SK-N-SH (cell line): ENCODE results near the gene FRK. TPM values are rescaled to one million over a fixed set of nuclear protein-coding genes. Genes with fewer than 3 reads are reported as not detected.
"Not testable (repeated sequence)": the region's sequence is repeated elsewhere in the genome, so short reads cannot be mapped to it uniquely, and the experiment has no call there.

Experiments used
- CTCF ChIA-PET: fragments of 300-600, 350-600 bp; formaldehyde crosslinking; extraction: SDS; loops from one replicate; lab custom pipeline; 2021; lab: Yijun Ruan, JAX
- POLR2A ChIA-PET: fragments of 350-600 bp; sonication (Branson Sonifier 250); formaldehyde crosslinking; extraction: SDS; loops from one replicate; lab custom pipeline; 2020; ENCODE audit warnings: antibody characterized with exemption, inconsistent platforms; lab: Yijun Ruan, JAX
- DNase-seq: peaks from one replicate; pipeline ENCODE4 v3.0.0; 2012
- H2AFZ ChIP-seq: fragments of 200-600 bp; sonication (generic); 2 replicates; pipeline ENCODE4 v1.8.1; 2016; ENCODE audit warnings: antibody characterized with exemption, mild to moderate bottlenecking, low read depth
- H3F3A ChIP-seq: fragments of 200-600 bp; sonication (generic); replicated peaks from 2 replicates; pipeline ENCODE3; 2016; ENCODE audit warnings: antibody characterized with exemption, mild to moderate bottlenecking; ENCODE audit not compliant: insufficient read depth
- H3K27ac ChIP-seq, 2 experiments: fragments of 200-500 bp in 1 of 2; fragments of 200-600 bp in 1 of 2; sonication (Bioruptor generic) in 1 of 2; sonication (generic), shearing (Covaris generic) in 1 of 2; 2 replicates each; pipeline versions ENCODE4 v1.5.1 to v1.6.1; 2014 to 2016; ENCODE audit warnings: low read depth in 2 of 2, inconsistent platforms in 1 of 2, low read length in 1 of 2, mild to moderate bottlenecking in 1 of 2, mixed read lengths in 1 of 2
- H3K27me3 ChIP-seq: fragments of 200-600 bp; sonication (generic), shearing (Covaris generic); 2 replicates; pipeline ENCODE4 v1.6.1; 2016; ENCODE audit warnings: mixed run types; ENCODE audit not compliant: insufficient read depth
- H3K36me3 ChIP-seq, 2 experiments: fragments of 200-500 bp in 1 of 2; fragments of 200-600 bp in 1 of 2; sonication (Bioruptor generic) in 1 of 2; sonication (generic) in 1 of 2; replicated peaks in 1 of 2; 2 replicates each; pipeline versions ENCODE3 to v1.5.1; 2014 to 2016; ENCODE audit warnings: low read length in 1 of 2, mild to moderate bottlenecking in 1 of 2; ENCODE audit not compliant: insufficient read depth in 2 of 2, control insufficient read depth in 1 of 2
- H3K4me1 ChIP-seq, 2 experiments: fragments of 200-500 bp in 1 of 2; fragments of 200-600 bp in 1 of 2; sonication (Bioruptor generic) in 1 of 2; sonication (generic), shearing (Covaris generic) in 1 of 2; 2 replicates each; pipeline versions ENCODE4 v1.5.1 to v1.6.1; 2014 to 2016; ENCODE audit warnings: low read depth in 1 of 2, low read length in 1 of 2, mixed run types in 1 of 2; ENCODE audit not compliant: insufficient read depth in 2 of 2, control insufficient read depth in 1 of 2
- H3K4me2 ChIP-seq: fragments of 200-600 bp; sonication (generic), shearing (Covaris generic); 2 replicates; pipeline ENCODE4 v1.6.1; 2017; ENCODE audit warnings: mixed run types
- H3K4me3 ChIP-seq, 2 experiments: fragments of 200-500 bp in 1 of 2; fragments of 200-600 bp in 1 of 2; sonication (Bioruptor generic) in 1 of 2; sonication (generic), shearing (Covaris generic) in 1 of 2; 2 replicates each; pipeline versions ENCODE4 v1.5.1 to v1.8.1; 2014 to 2016; ENCODE audit warnings: low read depth in 2 of 2, inconsistent platforms in 1 of 2, low read length in 1 of 2, mild to moderate bottlenecking in 1 of 2, mixed read lengths in 1 of 2, moderate library complexity in 1 of 2
- H3K79me2 ChIP-seq: fragments of 200-600 bp; sonication (generic); 2 replicates; pipeline ENCODE4 v1.8.1; 2017; ENCODE audit warnings: mild to moderate bottlenecking; ENCODE audit not compliant: insufficient read depth
- H3K9ac ChIP-seq: fragments of 200-600 bp; sonication (generic); 2 replicates; pipeline ENCODE4 v1.6.1; 2017; ENCODE audit warnings: mixed run types
- H3K9me2 ChIP-seq: fragments of 200-600 bp; sonication (generic); 2 replicates; pipeline ENCODE4 v1.6.1; 2017; ENCODE audit warnings: mixed run types
- H3K9me3 ChIP-seq: fragments of 200-600 bp; sonication (generic); 2 replicates; pipeline ENCODE4 v1.6.1; 2017; ENCODE audit warnings: mixed run types, mild to moderate bottlenecking, moderate library complexity
- H4K20me1 ChIP-seq: fragments of 200-600 bp; sonication (generic); 2 replicates; pipeline ENCODE4 v1.6.1; 2017; ENCODE audit warnings: mild to moderate bottlenecking, mixed run types; ENCODE audit not compliant: insufficient read depth
- EZH2phosphoT487 ChIP-seq: fragments of 200-600 bp; sonication (generic); IDR thresholded peaks from 2 replicates; pipeline ENCODE4 v1.6.1; 2017; ENCODE audit warnings: low read depth, mixed run types, mild to moderate bottlenecking, antibody characterized with exemption, moderate library complexity, borderline replicate concordance
- FOSL2 ChIP-seq: IDR thresholded peaks from 2 replicates; pipeline ENCODE4 v1.4.0; 2012; ENCODE audit warnings: low read depth, mild to moderate bottlenecking, moderate library complexity, borderline replicate concordance
- FOXJ3 ChIP-seq: sonication (generic); formaldehyde crosslinking; IDR thresholded peaks from 2 replicates; pipeline ENCODE4 v1.5.1; 2020; ENCODE audit warnings: mild to moderate bottlenecking, missing genetic modification reagents
- GABPA ChIP-seq: IDR thresholded peaks from 2 replicates; pipeline ENCODE4 v1.4.0; 2012; ENCODE audit warnings: low read depth, mild to moderate bottlenecking
- MEF2A ChIP-seq: IDR thresholded peaks from 2 replicates; pipeline ENCODE4 v1.4.0; 2012; ENCODE audit warnings: low read depth, borderline replicate concordance
- RFX5 ChIP-seq: IDR thresholded peaks from 2 replicates; pipeline ENCODE4 v1.6.1; 2012; ENCODE audit warnings: mild to moderate bottlenecking, improper control_type of control experiment, low read length
- RXRA ChIP-seq: IDR thresholded peaks from 2 replicates; pipeline ENCODE4 v1.4.0; 2012; ENCODE audit warnings: low read depth, mild to moderate bottlenecking, borderline replicate concordance
- WGBS: methylation state at CpG from one replicate; pipeline ENCODE4 v1.1.6; 2017; ENCODE audit warnings: low lambda C conversion rate; 5-methylcytosine and 5-hydroxymethylcytosine counted together
- polyA plus RNA-seq, 3 experiments: library from polyadenylated mRNA; depleted of rRNA; stranded (reverse); fragments of >200 nt; gene quantifications; 2 replicates each; pipeline ENCODE4 v1.2.3, GENCODE V29; 2012
- TF ChIP-seq, protein P1 (sequence below): IDR thresholded peaks from 2 replicates; pipeline ENCODE4 v1.4.0; 2012; ENCODE audit warnings: low read depth
- TF ChIP-seq, protein P2 (sequence below): IDR thresholded peaks from 2 replicates; pipeline ENCODE4 v1.6.1; 2012; ENCODE audit warnings: mild to moderate bottlenecking, low read depth, low read length, moderate library complexity

FRK gene
- polyA plus RNA-seq, 1 of the 3 experiments (the other 2 are of a cell fraction): under 0.01 TPM

DNA sequence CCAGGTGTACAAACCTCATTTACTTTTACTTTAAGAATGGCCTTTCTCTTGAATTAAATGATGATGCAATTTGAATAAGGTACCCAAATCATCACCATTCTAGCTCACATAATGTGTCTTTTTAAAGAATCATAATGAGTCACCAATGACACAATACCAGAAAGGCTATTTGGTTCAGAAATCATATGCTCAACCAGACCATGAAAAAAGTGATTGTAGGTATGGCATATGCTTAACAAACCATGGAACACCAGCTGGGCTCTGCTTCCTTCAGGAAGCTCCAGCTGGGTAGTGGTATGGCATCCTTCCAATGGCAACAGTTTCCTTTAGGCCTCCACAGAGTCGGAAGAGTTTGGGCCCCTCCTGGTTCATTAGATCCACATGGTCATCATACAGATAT lies 128.2 kb downstream of the FRK start:
- ChIA-PET POLR2A (no interaction called here), CTCF (no interaction called here)
- Histone ChIP-seq H3K27me3 (no peaks in the 10 kb centered on the region), H3K79me2 (no peaks in the 10 kb centered on the region), H3K9ac (no peak overlapping the region), H3K4me2 (no peak overlapping the region), H4K20me1 (no peaks in the 10 kb centered on the region), H3F3A (no peaks in the 10 kb centered on the region), H3K9me2 (0 out of 2 replicates have a peak, but pooled peaks cover 2% of the 10 kb centered on the region), H3K9me3 (no peaks in the 10 kb centered on the region), H3K4me3 (no peak overlapping the region), H3K4me1 (no peaks in the 10 kb centered on the region; a peak in 1 of 4 replicates), H2AFZ (no peak overlapping the region), H3K27ac (no peak overlapping the region), H3K36me3 (no peaks in the 10 kb centered on the region)
- no peak for DNase-seq
- 0% methylated on average over 1 of the region's 1 CpG for WGBS
- TF ChIP-seq, protein P1, sequence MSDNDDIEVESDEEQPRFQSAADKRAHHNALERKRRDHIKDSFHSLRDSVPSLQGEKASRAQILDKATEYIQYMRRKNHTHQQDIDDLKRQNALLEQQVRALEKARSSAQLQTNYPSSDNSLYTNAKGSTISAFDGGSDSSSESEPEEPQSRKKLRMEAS: no peak
- TF ChIP-seq, protein P2, sequence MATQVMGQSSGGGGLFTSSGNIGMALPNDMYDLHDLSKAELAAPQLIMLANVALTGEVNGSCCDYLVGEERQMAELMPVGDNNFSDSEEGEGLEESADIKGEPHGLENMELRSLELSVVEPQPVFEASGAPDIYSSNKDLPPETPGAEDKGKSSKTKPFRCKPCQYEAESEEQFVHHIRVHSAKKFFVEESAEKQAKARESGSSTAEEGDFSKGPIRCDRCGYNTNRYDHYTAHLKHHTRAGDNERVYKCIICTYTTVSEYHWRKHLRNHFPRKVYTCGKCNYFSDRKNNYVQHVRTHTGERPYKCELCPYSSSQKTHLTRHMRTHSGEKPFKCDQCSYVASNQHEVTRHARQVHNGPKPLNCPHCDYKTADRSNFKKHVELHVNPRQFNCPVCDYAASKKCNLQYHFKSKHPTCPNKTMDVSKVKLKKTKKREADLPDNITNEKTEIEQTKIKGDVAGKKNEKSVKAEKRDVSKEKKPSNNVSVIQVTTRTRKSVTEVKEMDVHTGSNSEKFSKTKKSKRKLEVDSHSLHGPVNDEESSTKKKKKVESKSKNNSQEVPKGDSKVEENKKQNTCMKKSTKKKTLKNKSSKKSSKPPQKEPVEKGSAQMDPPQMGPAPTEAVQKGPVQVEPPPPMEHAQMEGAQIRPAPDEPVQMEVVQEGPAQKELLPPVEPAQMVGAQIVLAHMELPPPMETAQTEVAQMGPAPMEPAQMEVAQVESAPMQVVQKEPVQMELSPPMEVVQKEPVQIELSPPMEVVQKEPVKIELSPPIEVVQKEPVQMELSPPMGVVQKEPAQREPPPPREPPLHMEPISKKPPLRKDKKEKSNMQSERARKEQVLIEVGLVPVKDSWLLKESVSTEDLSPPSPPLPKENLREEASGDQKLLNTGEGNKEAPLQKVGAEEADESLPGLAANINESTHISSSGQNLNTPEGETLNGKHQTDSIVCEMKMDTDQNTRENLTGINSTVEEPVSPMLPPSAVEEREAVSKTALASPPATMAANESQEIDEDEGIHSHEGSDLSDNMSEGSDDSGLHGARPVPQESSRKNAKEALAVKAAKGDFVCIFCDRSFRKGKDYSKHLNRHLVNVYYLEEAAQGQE: no peak
- no peak for TF ChIP-seq EZH2phosphoT487
- TF ChIP-seq FOSL2: no peak
- TF ChIP-seq FOXJ3 (CRISPR knock-in tag): no peak
- TF ChIP-seq GABPA: no peak
- TF ChIP-seq RFX5: no peak
- no peak for TF ChIP-seq MEF2A
- TF ChIP-seq RXRA: no peak

DNA sequence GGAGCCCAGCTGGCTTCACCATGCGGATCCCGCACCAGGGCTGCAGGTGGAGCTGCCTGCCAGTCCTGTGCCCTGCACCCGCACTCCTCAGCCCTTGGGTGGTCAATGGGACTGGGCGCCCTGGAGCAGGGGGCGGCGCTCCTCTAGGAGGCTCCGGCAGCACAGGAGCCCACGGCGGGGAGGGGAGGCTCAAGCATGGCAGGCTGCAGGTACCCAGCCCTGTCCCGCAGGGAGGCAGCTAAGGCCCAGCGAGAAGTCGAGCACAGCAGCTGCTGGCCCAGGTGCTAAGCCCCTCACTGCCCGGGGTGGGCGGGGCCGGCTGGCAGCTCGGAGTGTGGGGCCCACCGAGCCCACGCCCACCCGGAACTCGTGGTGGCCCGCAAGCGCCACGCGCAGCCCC lies 132.7 kb downstream of the FRK start:
- H3K27me3 ChIP-seq, DNase-seq, H3K4me2 ChIP-seq, H3K9ac ChIP-seq, H3K79me2 ChIP-seq, H3K9me2 ChIP-seq, CTCF ChIA-PET, H3K4me1 ChIP-seq, H3K9me3 ChIP-seq, POLR2A ChIA-PET, H4K20me1 ChIP-seq, H3K36me3 ChIP-seq, H2AFZ ChIP-seq, H3K4me3 ChIP-seq, H3F3A ChIP-seq, H3K27ac ChIP-seq: not testable (repeated sequence)
- WGBS: 70% methylated on average over 2 of the region's 24 CpGs
